HepG2 (cell line): ENCODE measurements around the gene PDK1. TPM values are rescaled to one million over a fixed set of nuclear protein-coding genes. Genes with fewer than 3 reads are reported as not detected.

ENCODE experiments used
- ATAC-seq: fragments of 200-7000 bp; cut with Tn5 transposase; 3 replicates; pipeline ENCODE4 v1.9.1; 2020; ENCODE audit warnings: mild to moderate bottlenecking, moderate library complexity
- Bru-seq: library from RNA; stranded (reverse); fragments of 400-500 nt; gene quantifications from one replicate; lab custom pipeline; 2021; lab: Mats Ljungman, UMichigan
- BruChase-seq, 2 experiments: library from RNA; stranded (reverse); fragments of 400-500 nt; gene quantifications; one replicate each; lab custom pipeline; 2021; lab: Mats Ljungman, UMichigan
- BruUV-seq: library from RNA; stranded (reverse); fragments of 400-500 nt; replicated peaks from 2 replicates; lab custom pipeline; 2021; lab: Mats Ljungman, UMichigan
- CTCF ChIA-PET: fragments of 300-600 bp; formaldehyde crosslinking; extraction: SDS; loops from one replicate; lab custom pipeline; 2021; ENCODE audit warnings: low total read pairs, inconsistent platforms, low intra/inter-chr PET ratio; lab: Yijun Ruan, JAX
- POLR2A ChIA-PET: fragments of 350-600 bp; sonication (Branson Sonifier 250); formaldehyde crosslinking; loops from one replicate; lab custom pipeline; 2020; ENCODE audit warnings: antibody characterized with exemption, inconsistent platforms; lab: Yijun Ruan, JAX
- DNase-seq: peaks from one replicate; pipeline ENCODE4 v3.0.0-alpha.2; 2015; ENCODE audit warnings: low spot score
- FAIRE-seq: peaks from 3 replicates; lab custom pipeline; 2011; peaks lifted over from hg19 to GRCh38; lab: Jason Lieb, UNC
- H2AFZ ChIP-seq: one replicate; pipeline ENCODE4 v1.6.1; 2011; ENCODE audit warnings: low read length, inconsistent platforms
- H3K27ac ChIP-seq: fragments of 300-600 bp; 3 replicates; pipeline ENCODE4 v1.8.0; 2011; ENCODE audit warnings: mixed run types, mild to moderate bottlenecking, mixed read lengths, low read length, inconsistent platforms; ENCODE audit not compliant: insufficient read depth; ENCODE audit errors: extremely low read length
- H3K27me3 ChIP-seq, 2 experiments: fragments of 200-600 bp in 1 of 2; 2 replicates in 1 of 2; 3 replicates in 1 of 2; pipeline versions ENCODE4 v1.6.0 to v1.8.0; 2011; ENCODE audit warnings: low read length in 2 of 2, mild to moderate bottlenecking in 2 of 2, moderate library complexity in 2 of 2, inconsistent platforms in 1 of 2; ENCODE audit not compliant: insufficient read depth in 2 of 2, control insufficient read depth in 1 of 2
- H3K36me3 ChIP-seq, 2 experiments: fragments of 200-600 bp in 1 of 2; replicated peaks in 1 of 2; 2 replicates in 1 of 2; 3 replicates in 1 of 2; pipeline versions ENCODE4 v1.5.1 to v1.8.0; 2011; ENCODE audit warnings: low read length in 2 of 2, inconsistent platforms in 1 of 2; ENCODE audit not compliant: insufficient read depth in 2 of 2, control insufficient read depth in 1 of 2
- H3K4me1 ChIP-seq: 2 replicates; pipeline ENCODE4 v1.5.1; 2012; ENCODE audit warnings: low read length, inconsistent platforms; ENCODE audit not compliant: insufficient read depth
- H3K4me2 ChIP-seq: 2 replicates; pipeline ENCODE4 v1.6.0; 2011; ENCODE audit warnings: low read depth, low read length, inconsistent platforms
- H3K4me3 ChIP-seq, 3 experiments: fragments of 200-600 bp in 1 of 3; sonication (generic), shearing (Covaris generic) in 1 of 3; replicated peaks in 1 of 3; 2 replicates each; pipeline ENCODE4 v1.5.1; 2011 to 2016; ENCODE audit warnings: low read length in 3 of 3, inconsistent platforms in 2 of 3, low read depth in 2 of 3, mild to moderate bottlenecking in 2 of 3, control low read depth in 1 of 3, mixed read lengths in 1 of 3; ENCODE audit not compliant: insufficient read depth in 1 of 3
- H3K79me2 ChIP-seq: one replicate; pipeline ENCODE4 v1.6.1; 2011; ENCODE audit warnings: low read length, inconsistent platforms; ENCODE audit not compliant: insufficient read depth
- H3K9ac ChIP-seq: 2 replicates; pipeline ENCODE4 v1.6.0; 2011; ENCODE audit warnings: mild to moderate bottlenecking, low read depth, low read length, inconsistent platforms; ENCODE audit not compliant: insufficient read depth
- H3K9me3 ChIP-seq: 2 replicates; pipeline ENCODE4 v1.5.1; 2012; ENCODE audit warnings: mild to moderate bottlenecking, low read length
- H4K20me1 ChIP-seq: 2 replicates; pipeline ENCODE4 v1.6.0; 2011; ENCODE audit warnings: inconsistent platforms, mild to moderate bottlenecking, low read length, moderate library complexity; ENCODE audit not compliant: insufficient read depth
- ESRRA ChIP-seq: sonication (generic); formaldehyde crosslinking; IDR thresholded peaks from 2 replicates; pipeline ENCODE4 v1.5.1; 2020; ENCODE audit warnings: mild to moderate bottlenecking, low read depth, missing genetic modification reagents
- POLR2G ChIP-seq: fragments of 200-400 bp; formaldehyde crosslinking; IDR thresholded peaks from 2 replicates; pipeline ENCODE4 v1.6.1; 2018; ENCODE audit warnings: mild to moderate bottlenecking, low read depth, low read length, moderate library complexity
- SMARCE1 ChIP-seq: fragments of 450-650 bp; IDR thresholded peaks from 2 replicates; pipeline ENCODE4 v1.6.1; 2017; ENCODE audit warnings: borderline replicate concordance
- TOPORS ChIP-seq: sonication (generic); formaldehyde crosslinking; IDR thresholded peaks from 2 replicates; pipeline ENCODE4 v1.8.0; 2023; ENCODE audit warnings: mild to moderate bottlenecking, missing genetic modification reagents
- ZNF142 ChIP-seq: sonication (generic); formaldehyde crosslinking; IDR thresholded peaks from 2 replicates; pipeline ENCODE4 v1.4.0; 2020; ENCODE audit warnings: missing genetic modification reagents
- ZNF446 ChIP-seq: sonication (generic); formaldehyde crosslinking; IDR thresholded peaks from 2 replicates; pipeline ENCODE4 v1.5.0; 2020; ENCODE audit warnings: mild to moderate bottlenecking, missing genetic modification reagents
- ZNF724P ChIP-seq: sonication (generic); formaldehyde crosslinking; IDR thresholded peaks from 2 replicates; pipeline ENCODE4 v1.8.0; 2022; ENCODE audit warnings: missing genetic modification reagents, borderline replicate concordance
- ZNF782 ChIP-seq: sonication (generic); formaldehyde crosslinking; IDR thresholded peaks from 2 replicates; pipeline ENCODE4 v1.4.0; 2020; ENCODE audit warnings: missing genetic modification reagents, mild to moderate bottlenecking, borderline replicate concordance
- WGBS: methylation state at CpG from one replicate; pipeline ENCODE4 v1.1.6; 2017; ENCODE audit warnings: low lambda C conversion rate; 5-methylcytosine and 5-hydroxymethylcytosine counted together
- in situ Hi-C: cut with HindIII; loops from 2 replicates; pipeline ENCODE4 v1.10.0; 2017; ENCODE audit warnings: low pct_unique_long_range_greater_than_20kb; ENCODE audit not compliant: extremely low pct_ligation_motif_present
- intact Hi-C: fragments of 100-400 bp; cut with micrococcal nuclease; formaldehyde crosslinking; loops from one replicate; pipeline ENCODE4 v1.10.0; 2022; ENCODE audit not compliant: unreplicated experiment
- long read RNA-seq, 2 experiments: library from RNA in 1 of 2; library from polyadenylated mRNA in 1 of 2; stranded (forward) in 1 of 2; unstranded in 1 of 2; transcript quantifications; one replicate each; pipeline ENCODE4 v2.0.0, GENCODE V29; 2019 to 2022
- polyA minus RNA-seq, 3 experiments: library from RNA; depleted of rRNA, polyadenylated mRNA; stranded (reverse); fragments of >200 nt; gene quantifications; 2 replicates each; pipeline ENCODE4 v1.2.3, GENCODE V29; 2011; ENCODE audit warnings: low replicate concordance in 1 of 3
- polyA plus RNA-seq, 8 experiments: library from polyadenylated mRNA; depleted of rRNA in 3 of 8; stranded (reverse) in 7 of 8; unstranded in 1 of 8; fragments of >200 nt; fragmentation: Illumina TruSeq in 4 of 8; extraction: Trizol in 4 of 8; gene quantifications; 2 replicates each; pipeline versions ENCODE4 v1.2.1 to v1.2.3, GENCODE V29; 2011 to 2016; ENCODE audit warnings: low read depth in 4 of 8, missing spikeins in 1 of 8, mixed read lengths in 1 of 8; ENCODE audit not compliant: insufficient read depth in 1 of 8
- total RNA-seq, 5 experiments: library from RNA; depleted of rRNA; stranded (reverse); fragments of >200 nt; fragmentation: Illumina TruSeq; extraction: Trizol; gene quantifications; 2 replicates each; pipeline ENCODE4 v1.2.3, GENCODE V29; 2016; ENCODE audit warnings: low read depth in 1 of 5
- TF ChIP-seq, protein P1 (sequence below): sonication (generic); formaldehyde crosslinking; IDR thresholded peaks from 2 replicates; pipeline ENCODE4 v1.8.0; 2022; ENCODE audit warnings: low read depth, missing genetic modification reagents

Gene PDK1
- 11.9 and 12.0 TPM in 2 replicates for total RNA-seq (2016; rRNA removed; fragmentation: Illumina TruSeq; extraction: Trizol)
- 14.8 and 16.0 TPM in 2 replicates for total RNA-seq (2016; cell fraction: cytosol; rRNA removed; fragmentation: Illumina TruSeq; extraction: Trizol; ENCODE audit: low read depth)
- total RNA-seq (2016; cell fraction: insoluble cytoplasmic fraction; rRNA removed; fragmentation: Illumina TruSeq; extraction: Trizol) = 11.1 and 15.0 TPM in 2 replicates
- 5.0 and 6.4 TPM in 2 replicates for total RNA-seq (2016; cell fraction: membrane; rRNA removed; fragmentation: Illumina TruSeq; extraction: Trizol)
- total RNA-seq (2016; cell fraction: nucleus; rRNA removed; fragmentation: Illumina TruSeq; extraction: Trizol) = 14.8 and 15.2 TPM in 2 replicates
- 84.7 and 96.9 TPM in 2 replicates for polyA plus RNA-seq (2011; rRNA removed)
- 30.7 and 32.7 TPM in 2 replicates for polyA plus RNA-seq (2011; cell fraction: cytosol; rRNA removed)
- 67.8 and 93.1 TPM in 2 replicates for polyA plus RNA-seq (2011; cell fraction: nucleus; rRNA removed)
- 25.5 and 44.1 TPM in 2 replicates for polyA plus RNA-seq (2012)
- 0.77 and 0.79 TPM in 2 replicates for polyA plus RNA-seq (2016; cell fraction: cytosol; fragmentation: Illumina TruSeq; extraction: Trizol; ENCODE audit: low read depth)
- polyA plus RNA-seq (2016; cell fraction: insoluble cytoplasmic fraction; fragmentation: Illumina TruSeq; extraction: Trizol; ENCODE audit: low read depth) = 7.5 and 10.2 TPM in 2 replicates
- 2.4 and 2.7 TPM in 2 replicates for polyA plus RNA-seq (2016; cell fraction: membrane; fragmentation: Illumina TruSeq; extraction: Trizol; ENCODE audit: low read depth)
- 10.4 and 11.5 TPM in 2 replicates for polyA plus RNA-seq (2016; cell fraction: nucleus; fragmentation: Illumina TruSeq; extraction: Trizol; ENCODE audit: insufficient read depth, low read depth)
- polyA minus RNA-seq (2011; rRNA and poly(A)+ RNA removed; ENCODE audit: low replicate concordance) = 33.6 and 117 TPM in 2 replicates
- polyA minus RNA-seq (2011; cell fraction: cytosol; rRNA and poly(A)+ RNA removed) = 65.8 and 77.1 TPM in 2 replicates
- 205 and 237 TPM in 2 replicates for polyA minus RNA-seq (2011; cell fraction: nucleus; rRNA and poly(A)+ RNA removed)
- percentile 94 among the genes with signal in this experiment for Bru-seq, nascent RNA
- percentile 86 among the genes with signal in this experiment for BruChase-seq, experiment 1, labeled RNA remaining after a 6-hour chase
- BruChase-seq, experiment 2, labeled RNA remaining after a 2-hour chase = percentile 93 among the genes with signal in this experiment
- long read RNA-seq, experiment 1, full-length matches to known transcripts = 8 of 16 reads
- long read RNA-seq, experiment 1, partial matches to known transcripts = 1 of 16 reads
- long read RNA-seq, experiment 1, other reads (novel, unspliced or antisense) = 7 of 16 reads
- long read RNA-seq, experiment 2, full-length matches to known transcripts = 6 of 27 reads
- long read RNA-seq, experiment 2, partial matches to known transcripts = 3 of 27 reads
- long read RNA-seq, experiment 2, other reads (novel, unspliced or antisense) = 18 of 27 reads

- no TSS peak for BruUV-seq
- CTCF ChIA-PET = no interaction called here
- TF ChIP-seq SMARCE1 (no peak), TOPORS (CRISPR knock-in tag) (peak; percentile 51), ZNF142 (CRISPR knock-in tag) (peak; percentile 13; the same call in 1 of the 2 replicates), ZNF724P (CRISPR knock-in tag) (no peak; the same call in 1 of the 2 replicates), ESRRA (CRISPR knock-in tag) (peak; percentile 76), POLR2G (peak; percentile 95), ZNF446 (CRISPR knock-in tag) (no peak), ZNF782 (peak; percentile 94; the same call in 1 of the 2 replicates)
- TF ChIP-seq, protein P1, sequence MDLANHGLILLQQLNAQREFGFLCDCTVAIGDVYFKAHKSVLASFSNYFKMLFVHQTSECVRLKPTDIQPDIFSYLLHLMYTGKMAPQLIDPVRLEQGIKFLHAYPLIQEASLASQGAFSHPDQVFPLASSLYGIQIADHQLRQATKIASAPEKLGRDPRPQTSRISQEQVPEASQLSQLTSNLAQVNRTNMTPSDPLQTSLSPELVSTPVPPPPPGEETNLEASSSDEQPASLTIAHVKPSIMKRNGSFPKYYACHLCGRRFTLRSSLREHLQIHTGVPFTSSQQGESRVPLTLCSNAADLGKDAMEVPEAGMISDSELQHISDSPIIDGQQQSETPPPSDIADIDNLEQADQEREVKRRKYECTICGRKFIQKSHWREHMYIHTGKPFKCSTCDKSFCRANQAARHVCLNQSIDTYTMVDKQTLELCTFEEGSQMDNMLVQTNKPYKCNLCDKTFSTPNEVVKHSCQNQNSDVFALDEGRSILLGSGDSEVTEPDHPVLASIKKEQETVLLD (CRISPR knock-in tag) = peak; percentile 68
Measured at GRCh38 chr2:172555522-172556283, at the start of gene PDK1. Gene PDK1 (plus strand): TSS chr2:172556090. CDS start chr2:172556151, 61 bp downstream.

More at GRCh38 chr2:172555522-172556283, at the start of gene PDK1:
- under 1% methylated on average over 24 of the region's 88 CpGs for WGBS
- Histone ChIP-seq H3K79me2 (peaks cover 47% of the 10 kb centered on the region), H3K9me3 (no peaks in the 10 kb centered on the region), H3K4me3 (peak within 1 kb of the TSS; percentile 86 to 96 (median 92)), H3K27me3 (no peaks in the 10 kb centered on the region; a peak in 1 of 5 replicates), H2AFZ (peak within 1 kb of the TSS; percentile 59), H3K4me1 (peaks cover 43% of the 10 kb centered on the region), H3K4me2 (peak within 1 kb of the TSS; percentile 98), H3K36me3 (peaks cover 3 to 13% of the 10 kb centered on the region in 2 experiments), H4K20me1 (peaks cover 32% of the 10 kb centered on the region), H3K27ac (peak within 1 kb of the TSS; percentile 77), H3K9ac (peak within 1 kb of the TSS; percentile 84)
- DNase-seq = peak; percentile 83
- in situ Hi-C loops (no loop called here), intact Hi-C loops (loop anchor here (5.0 kb wide), 2 partner anchors 73 to 128 kb away; partner anchors contain the start of gene ITGA6)
- POLR2A ChIA-PET = interaction anchor here (0.8 to 1.0 kb wide), 4 partner anchors 75 to 1627 kb away, joined by 3 to 5 read pairs (median 4); partner anchors contain the start of genes GORASP2 and ITGA6
- ATAC-seq = peak; percentile 96
- FAIRE-seq = no peak
